GM23248 (cell line): Measurements from ENCODE around the gene COA6. TPM values are rescaled to one million over a fixed set of nuclear protein-coding genes. Genes with fewer than 3 reads are reported as not detected.

ENCODE experiments used
- DNase-seq: peaks from one replicate; pipeline ENCODE4 v3.0.0-alpha.2; 2015
- H2AFZ ChIP-seq: fragments of 200-600 bp; sonication (generic); 2 replicates; pipeline ENCODE4 v1.6.1; 2016; ENCODE audit warnings: antibody characterized with exemption
- H3F3A ChIP-seq: fragments of 200-600 bp; sonication (generic); 2 replicates; pipeline ENCODE4 v1.6.1; 2016; ENCODE audit warnings: mild to moderate bottlenecking, antibody characterized with exemption, mixed run types; ENCODE audit not compliant: insufficient read depth
- H3K27ac ChIP-seq: fragments of 200-600 bp; sonication (generic); 2 replicates; pipeline ENCODE4 v1.5.1; 2016; ENCODE audit warnings: mild to moderate bottlenecking
- H3K27me3 ChIP-seq: fragments of 200-600 bp; sonication (generic); replicated peaks from 2 replicates; pipeline ENCODE4 v1.6.1; 2016; ENCODE audit warnings: mild to moderate bottlenecking; ENCODE audit not compliant: insufficient read depth
- H3K36me3 ChIP-seq: fragments of 200-600 bp; sonication (generic); 2 replicates; pipeline ENCODE4 v1.6.1; 2016; ENCODE audit warnings: low read depth, mild to moderate bottlenecking
- H3K4me1 ChIP-seq: fragments of 200-600 bp; sonication (generic); 2 replicates; pipeline ENCODE4 v1.6.1; 2016; ENCODE audit warnings: mild to moderate bottlenecking; ENCODE audit not compliant: insufficient read depth
- H3K4me2 ChIP-seq: fragments of 200-600 bp; sonication (generic); one replicate; pipeline ENCODE4 v1.6.1; 2016; ENCODE audit warnings: mild to moderate bottlenecking; ENCODE audit not compliant: unreplicated experiment
- H3K4me3 ChIP-seq: fragments of 200-600 bp; sonication (generic); 2 replicates; pipeline ENCODE4 v1.5.1; 2016; ENCODE audit warnings: mild to moderate bottlenecking
- H3K79me2 ChIP-seq: fragments of 200-600 bp; sonication (generic); 2 replicates; pipeline ENCODE4 v1.6.1; 2016; ENCODE audit warnings: mild to moderate bottlenecking; ENCODE audit not compliant: insufficient read depth
- H3K9ac ChIP-seq: fragments of 200-600 bp; sonication (generic); 2 replicates; pipeline ENCODE4 v1.6.1; 2016; ENCODE audit warnings: mild to moderate bottlenecking
- H3K9me2 ChIP-seq: fragments of 200-600 bp; sonication (generic); 2 replicates; pipeline ENCODE4 v1.6.1; 2016; ENCODE audit warnings: mixed run types, mild to moderate bottlenecking, moderate library complexity; ENCODE audit not compliant: insufficient read depth
- H3K9me3 ChIP-seq: fragments of 200-600 bp; sonication (generic); one replicate; pipeline ENCODE4 v1.6.1; 2017; ENCODE audit warnings: low read depth
- H4K20me1 ChIP-seq: fragments of 200-600 bp; sonication (generic); 2 replicates; pipeline ENCODE4 v1.6.0; 2016; ENCODE audit not compliant: insufficient read depth
- EZH2 ChIP-seq: fragments of 200-600 bp; sonication (generic); IDR thresholded peaks from 2 replicates; pipeline ENCODE4 v1.6.1; 2018; ENCODE audit warnings: antibody characterized with exemption, mild to moderate bottlenecking; ENCODE audit not compliant: insufficient read depth, poor library complexity, severe bottlenecking
- EZH2phosphoT487 ChIP-seq: fragments of 200-600 bp; sonication (generic); IDR thresholded peaks from 2 replicates; pipeline ENCODE4 v1.6.1; 2018; ENCODE audit warnings: antibody characterized with exemption, moderate library complexity, mild to moderate bottlenecking, low read depth; ENCODE audit not compliant: insufficient read depth
- WGBS, 2 experiments: methylation state at CpG; one replicate each; pipeline ENCODE4 v1.1.6; 2015 to 2017; ENCODE audit warnings: low lambda C conversion rate in 2 of 2, low coverage in 1 of 2; ENCODE audit errors: missing lambda C conversion rate in 2 of 2; 5-methylcytosine and 5-hydroxymethylcytosine counted together
- in situ Hi-C: fragments of 300-500 bp; cut with MboI; formaldehyde crosslinking; loops from 2 replicates; pipeline ENCODE4 v1.15.0; 2020
- polyA plus RNA-seq: library from polyadenylated mRNA; unstranded; fragments of >200 nt; fragmentation: Nextera tagmentation; extraction: Ambion mirVana; gene quantifications from 2 replicates; pipeline ENCODE4 v1.2.1, GENCODE V29; 2016
- total RNA-seq: library from RNA; depleted of rRNA; stranded (reverse); fragments of >200 nt; shearing (Covaris generic); gene quantifications from 2 replicates; pipeline ENCODE4 v1.2.3, GENCODE V29; 2014; rRNA removed

Gene COA6, protein sequence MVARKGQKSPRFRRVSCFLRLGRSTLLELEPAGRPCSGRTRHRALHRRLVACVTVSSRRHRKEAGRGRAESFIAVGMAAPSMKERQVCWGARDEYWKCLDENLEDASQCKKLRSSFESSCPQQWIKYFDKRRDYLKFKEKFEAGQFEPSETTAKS
- total RNA-seq (5.4 and 28.3 TPM in 2 replicates), polyA plus RNA-seq (44.7 and 52.2 TPM in 2 replicates)

DNA sequence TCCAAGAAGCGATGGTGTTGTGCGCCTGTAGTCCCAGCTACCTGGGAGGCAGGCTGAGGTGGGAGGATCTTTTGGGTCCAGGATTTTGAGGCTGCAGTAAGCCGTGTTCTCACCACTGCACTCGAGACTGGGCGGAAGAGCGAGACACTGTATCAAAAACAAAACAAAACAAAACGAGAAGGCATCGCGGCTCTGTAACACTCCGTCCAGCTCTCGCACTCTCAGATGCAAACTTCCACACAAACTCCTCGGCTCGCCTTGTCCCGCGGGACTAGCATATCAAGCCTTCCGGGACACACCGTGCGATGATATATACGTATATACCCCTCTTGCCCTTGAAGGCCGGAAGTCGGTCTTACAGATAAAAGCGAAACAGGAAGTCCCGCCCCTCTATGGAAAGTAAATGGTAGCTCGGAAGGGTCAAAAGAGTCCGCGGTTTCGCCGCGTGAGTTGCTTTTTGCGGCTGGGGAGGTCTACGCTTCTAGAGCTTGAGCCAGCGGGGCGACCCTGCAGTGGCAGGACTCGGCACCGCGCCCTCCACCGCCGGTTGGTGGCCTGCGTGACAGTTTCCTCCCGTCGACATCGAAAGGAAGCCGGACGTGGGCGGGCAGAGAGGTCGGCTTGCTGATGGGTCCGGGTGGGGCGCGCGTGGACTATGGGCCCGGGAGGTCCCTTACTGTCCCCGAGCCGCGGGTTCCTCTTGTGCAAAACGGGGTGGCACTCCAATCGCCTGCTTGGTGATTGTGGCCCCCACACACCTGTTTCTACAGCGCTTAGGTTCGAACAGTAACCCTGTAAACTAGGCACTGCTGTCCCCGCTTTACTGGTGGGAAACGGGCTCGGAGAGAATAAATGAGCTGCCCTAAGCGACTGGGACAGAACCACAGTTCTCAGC, at the start of gene COA6:
TSS of gene COA6 (plus strand) at position 393 of the 895 bp plus-strand sequence. CDS start at position 404, 11 bp downstream.
- H3K4me1 ChIP-seq: peaks cover 8% of the 10 kb centered on the region
- H2AFZ ChIP-seq: peak within 1 kb of the TSS; percentile 95
- peak within 1 kb of the TSS; percentile 94 for H3K27ac ChIP-seq
- peak within 1 kb of the TSS; percentile 98 for H3K9ac ChIP-seq
- peak within 1 kb of the TSS; percentile 89 for H3K4me2 ChIP-seq
- DNase-seq: peak; percentile 99
- no peaks in the 10 kb centered on the region for H4K20me1 ChIP-seq
- H3K4me3 ChIP-seq: peak within 1 kb of the TSS; percentile 99
- no peaks in the 10 kb centered on the region for H3K27me3 ChIP-seq
- in situ Hi-C loops: no loop called here
- TF ChIP-seq EZH2phosphoT487 (no peak), EZH2 (no peak)
- H3F3A ChIP-seq: 0 out of 2 replicates have a peak, but pooled peaks cover 9% of the 10 kb centered on the region
- peaks cover under 1% of the 10 kb centered on the region; the same call in 1 of the 2 replicates for H3K36me3 ChIP-seq
- H3K9me2 ChIP-seq: no peaks in the 10 kb centered on the region
- WGBS, 2 experiments: 1% methylated on average over 58 to 61 of the region's 62 CpGs
- no peaks in the 10 kb centered on the region for H3K9me3 ChIP-seq
- peaks cover 42% of the 10 kb centered on the region for H3K79me2 ChIP-seq

DNA sequence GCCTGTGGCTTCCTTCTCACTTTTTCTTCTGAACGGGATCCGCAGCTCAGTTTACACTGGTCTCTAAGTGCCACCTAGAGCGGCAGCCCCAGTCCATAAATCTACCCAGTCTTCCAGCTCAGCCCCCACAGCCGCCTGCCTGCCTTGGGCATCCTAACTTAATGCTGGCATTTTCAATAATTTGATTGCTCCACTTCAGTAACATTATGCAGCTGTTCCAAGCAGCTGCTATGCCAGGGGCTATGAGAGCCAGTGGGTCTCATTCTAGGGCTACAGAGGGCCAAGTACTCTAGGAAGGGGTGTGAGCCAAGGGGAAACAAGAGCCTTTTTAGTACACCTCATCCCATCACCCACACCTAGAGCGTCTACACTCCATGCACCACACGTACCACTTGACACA, 48.4 kb upstream of the COA6 start:
- TF ChIP-seq EZH2phosphoT487 (no peak), EZH2 (no peak)

DNA sequence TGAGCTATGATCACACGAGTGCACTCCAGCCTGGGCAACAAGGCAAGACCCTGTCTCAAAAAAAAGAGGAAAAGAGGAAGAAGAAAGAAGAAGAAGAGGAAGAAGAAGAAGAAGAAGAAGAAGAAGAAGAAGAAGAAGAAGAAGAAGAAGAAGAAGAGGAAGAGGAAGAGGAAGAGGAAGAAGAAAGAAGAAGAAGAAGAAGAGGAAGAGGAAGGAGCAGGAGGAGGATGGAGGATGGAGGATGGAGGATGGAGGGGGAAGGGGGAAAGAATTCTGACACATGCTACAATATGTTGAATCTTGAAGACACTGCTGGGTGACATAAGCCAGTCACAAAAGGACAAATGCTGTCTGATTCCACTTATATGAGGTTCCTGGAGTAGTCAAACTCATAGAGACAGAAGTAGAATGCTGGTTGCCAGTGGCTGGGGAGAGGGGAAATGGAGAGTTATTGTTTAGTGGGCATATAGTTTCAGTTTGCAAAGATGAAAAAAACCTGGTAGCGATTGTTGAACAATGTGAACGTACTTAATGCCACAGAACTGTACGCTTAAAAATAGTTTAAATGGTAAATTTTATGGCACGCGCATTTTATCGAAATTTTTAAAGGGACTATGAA, 47.3 kb upstream of the COA6 start:
- peak overlapping the region; percentile 56; the same call in 1 of the 2 replicates for H3K4me3 ChIP-seq
- H3K9ac ChIP-seq: no peak overlapping the region
- H2AFZ ChIP-seq: peak overlapping the region; percentile 64
- no peaks in the 10 kb centered on the region for H3K36me3 ChIP-seq
- no peaks in the 10 kb centered on the region for H3K9me2 ChIP-seq
- in situ Hi-C loops: no loop called here
- no peaks in the 10 kb centered on the region for H4K20me1 ChIP-seq
- H3K4me2 ChIP-seq: peak overlapping the region; percentile 35
- WGBS, 2 experiments: 38 to 39% methylated on average over 7 of the region's 7 CpGs
- H3K4me1 ChIP-seq: no peaks in the 10 kb centered on the region
- no peaks in the 10 kb centered on the region for H3F3A ChIP-seq
- no peaks in the 10 kb centered on the region for H3K79me2 ChIP-seq
- H3K27me3 ChIP-seq: peaks cover 20% of the 10 kb centered on the region; the same call in 1 of the 2 replicates
- no peak for DNase-seq
- TF ChIP-seq EZH2 (no peak), EZH2phosphoT487 (no peak)
- H3K9me3 ChIP-seq: no peaks in the 10 kb centered on the region
- H3K27ac ChIP-seq: no peak overlapping the region

More for the DNA sequence above, 48.4 kb upstream of the COA6 start:
- H3K79me2 ChIP-seq: no peaks in the 10 kb centered on the region
- no peaks in the 10 kb centered on the region for H3K9me2 ChIP-seq
- in situ Hi-C loops: no loop called here
- no peaks in the 10 kb centered on the region for H3F3A ChIP-seq
- H3K4me2 ChIP-seq: no peak overlapping the region
- no peak overlapping the region for H3K4me3 ChIP-seq
- DNase-seq: no peak
- H3K27me3 ChIP-seq: peaks cover 20% of the 10 kb centered on the region
- H3K9ac ChIP-seq: no peak overlapping the region
- no peak overlapping the region for H2AFZ ChIP-seq
- H3K36me3 ChIP-seq: no peaks in the 10 kb centered on the region
- 29 to 32% methylated on average over 6 of the region's 6 CpGs for WGBS, 2 experiments
- H3K9me3 ChIP-seq: no peaks in the 10 kb centered on the region
- H3K4me1 ChIP-seq: no peaks in the 10 kb centered on the region
- no peak overlapping the region for H3K27ac ChIP-seq
- H4K20me1 ChIP-seq: no peaks in the 10 kb centered on the region
